ENCODE data around the gene RAB11FIP4. TPM values are rescaled to one million over a fixed set of nuclear protein-coding genes. Genes with fewer than 3 reads are reported as not detected.

The RAB11FIP4 gene
- total and polyA plus RNA-seq, 2 of the 13 experiments (the other 11 are each of a cell fraction or from before 2014, with no cell fraction given), result 28.0 to 89.3 TPM

DNA sequence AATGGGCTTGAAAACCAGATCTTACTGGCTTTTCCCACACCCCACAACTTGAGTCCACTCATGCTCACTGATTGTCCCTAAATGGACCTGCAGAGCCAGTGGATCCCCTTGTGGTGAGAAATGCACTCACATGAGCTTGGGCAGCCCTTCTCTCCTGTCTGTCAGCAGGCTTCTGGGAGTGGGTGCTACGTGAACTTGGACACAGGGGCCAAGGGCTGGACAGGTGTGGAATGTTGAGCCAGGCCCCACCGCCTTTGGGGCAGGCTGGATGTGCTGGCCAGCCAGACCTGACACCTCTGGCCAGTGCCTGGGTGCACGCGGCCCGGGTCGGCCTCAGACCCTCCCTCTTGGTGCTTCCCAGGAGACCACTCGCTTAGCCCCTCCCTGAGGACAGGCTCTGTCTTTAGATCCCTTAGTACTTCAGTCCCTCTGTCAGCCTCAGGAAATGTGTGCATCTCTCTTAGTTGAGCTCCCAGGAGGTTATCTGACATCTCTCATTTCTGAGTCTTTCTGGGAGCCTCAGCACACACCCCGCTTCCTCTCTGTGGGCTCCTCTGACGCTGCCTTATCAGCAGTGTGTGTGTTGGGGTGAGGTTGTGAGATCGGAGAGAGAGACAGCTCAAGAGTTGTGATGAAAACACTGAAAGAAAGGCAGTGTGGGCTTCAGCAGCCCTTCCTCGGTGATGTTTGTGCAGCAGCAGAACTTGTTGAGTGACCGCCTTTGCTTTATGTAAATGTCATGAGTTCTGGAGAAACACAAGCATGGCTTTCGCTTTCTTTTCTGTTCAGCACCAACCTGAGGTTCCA lies 117.0 kb downstream of the RAB11FIP4 start (continued):
- TF ChIP-seq NAIF1 (CRISPR knock-in tag; IDR thresholded peaks at IDR 0.05; ENCODE audit: borderline replicate concordance) (no peak), STAG1 (CRISPR knock-in tag; IDR thresholded peaks at IDR 0.05) (peak; percentile 71), MXI1 (IDR thresholded peaks at IDR 0.05; ENCODE audit: borderline replicate concordance, low read depth, low read length) (no peak), ZNF891 (CRISPR knock-in tag; IDR thresholded peaks at IDR 0.05) (0 out of 2 replicates have a peak, but pooled peaks have one; percentile 54), RAD51 (IDR thresholded peaks at IDR 0.05; ENCODE audit: borderline replicate concordance) (no peak), HNF4A (CRISPR knock-in tag; IDR thresholded peaks at IDR 0.05) (peak; percentile 10; the same call in 1 of the 2 replicates), ERF (CRISPR knock-in tag; IDR thresholded peaks at IDR 0.05) (no peak), LCORL (IDR thresholded peaks at IDR 0.05) (no peak), LCORL (CRISPR knock-in tag; IDR thresholded peaks at IDR 0.05) (0 out of 2 replicates have a peak, but pooled peaks have one; percentile 25), HNF4G (IDR thresholded peaks at IDR 0.05; ENCODE audit: borderline replicate concordance, low read depth, low read length) (no peak), HNF4G (CRISPR knock-in tag; IDR thresholded peaks at IDR 0.05; ENCODE audit: borderline replicate concordance, low read depth) (no peak)

DNA sequence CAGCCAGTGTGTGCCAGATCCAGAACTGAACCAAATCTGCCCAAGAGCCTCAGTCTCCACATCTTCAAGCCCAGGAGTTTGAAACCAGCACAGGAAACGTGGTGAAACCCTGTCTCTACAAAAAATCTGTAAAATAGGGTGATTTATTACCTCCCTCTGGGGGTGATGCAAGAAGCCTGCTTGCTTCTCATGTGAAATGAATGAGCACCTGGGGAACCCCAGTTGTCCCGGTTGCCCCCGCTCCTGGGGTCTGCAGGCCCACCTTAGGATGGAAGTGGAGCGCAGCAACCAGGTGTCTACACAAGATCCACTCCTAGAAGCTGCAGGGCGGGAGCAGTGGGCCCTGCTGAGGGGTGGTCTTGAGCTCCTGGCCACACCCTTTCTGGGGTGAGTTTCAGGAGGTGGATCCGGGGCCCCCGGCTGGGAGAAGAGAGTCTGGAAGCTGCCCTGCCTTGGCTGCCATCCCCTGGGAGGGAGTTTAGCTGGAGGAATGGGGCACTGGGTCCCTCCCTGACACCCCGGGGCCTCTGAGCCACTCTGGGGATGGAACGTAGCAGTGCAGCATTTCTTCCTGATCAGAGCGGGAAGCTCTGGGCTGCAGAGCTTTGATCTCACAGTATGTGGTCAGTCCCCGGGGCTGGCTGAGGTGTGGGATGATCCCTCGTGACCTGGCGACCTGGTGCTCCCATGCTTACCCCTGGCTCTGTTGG lies 117.8 kb downstream of the RAB11FIP4 start:
- FAIRE-seq, result no peak

More for the DNA sequence above, 117.8 kb downstream of the RAB11FIP4 start:
- POLR2A ChIA-PET, result interaction anchor here (0.8 to 2.8 kb wide), 2 partner anchors 9 to 20 kb away, joined by 3 to 10 read pairs; no protein-coding TSS in a partner anchor
- 0 out of 2 replicates have a peak, but pooled peaks have one; percentile 26 for TF ChIP-seq ZNF230 (CRISPR knock-in tag; IDR thresholded peaks at IDR 0.05)
- TF ChIP-seq ZNF572 (CRISPR knock-in tag; IDR thresholded peaks at IDR 0.05), result 0 out of 2 replicates have a peak, but pooled peaks have one; percentile 27
- TF ChIP-seq KDM3A (CRISPR knock-in tag; IDR thresholded peaks at IDR 0.05; ENCODE audit: low read depth), result no peak
- Histone ChIP-seq H3K9me3 (ENCODE audit: low read length) (no peaks in the 10 kb centered on the region), H3K79me2 (ENCODE audit: insufficient read depth, low read length) (peaks cover 85% of the 10 kb centered on the region), H3K4me2 (ENCODE audit: low read depth, low read length) (no peak overlapping the region), H3K9ac (ENCODE audit: insufficient read depth, low read depth, low read length) (no peak overlapping the region), H3K36me3 (replicated peaks in 1 of 2; ENCODE audit: control insufficient read depth in 1 of 2, insufficient read depth in 2 of 2, low read length in 2 of 2) (no peaks in the 10 kb centered on the region; a peak in 1 of 5 replicates), H2AFZ (ENCODE audit: low read length) (no peak overlapping the region), H4K20me1 (ENCODE audit: insufficient read depth, low read length) (no peaks in the 10 kb centered on the region), H3K27me3 (ENCODE audit: control insufficient read depth in 1 of 2, insufficient read depth in 2 of 2, low read length in 2 of 2) (no peaks in the 10 kb centered on the region), H3K4me3 (replicated peaks in 1 of 3; ENCODE audit: insufficient read depth in 1 of 3, low read depth in 2 of 3, low read length in 3 of 3) (no peak overlapping the region), H3K4me1 (ENCODE audit: insufficient read depth, low read length) (peaks cover 81% of the 10 kb centered on the region), H3K27ac (ENCODE audit: extremely low read length, insufficient read depth, low read length) (peak overlapping the region; percentile 10)
- intact Hi-C loops (cut with micrococcal nuclease; ENCODE audit: unreplicated experiment) (no loop called here), in situ Hi-C loops (cut with HindIII; ENCODE audit: extremely low pct_ligation_motif_present, low pct_unique_long_range_greater_than_20kb) (no loop called here)
- no peak for ATAC-seq
- 86% methylated on average over 5 of the region's 13 CpGs for WGBS (ENCODE audit: low lambda C conversion rate)
- CTCF ChIA-PET (ENCODE audit: low intra/inter-chr PET ratio, low total read pairs), result no interaction called here
- no TSS peak for BruUV-seq (replicated peaks)
- no peak for DNase-seq (ENCODE audit: low spot score)

All from HepG2 (cell line).